NT2/D1 (cell line): Measurements from ENCODE around the gene LRRC57.

Experiments used
- DNase-seq: peaks from one replicate; pipeline ENCODE4 v3.0.0-alpha.2; 2011; ENCODE audit warnings: low read depth, low spot score
- H3K27me3 ChIP-seq: 2 replicates; pipeline ENCODE4 v1.6.0; 2011; ENCODE audit warnings: mild to moderate bottlenecking; ENCODE audit not compliant: insufficient read length, insufficient read depth
- H3K36me3 ChIP-seq: 2 replicates; pipeline ENCODE4 v1.6.1; 2011; ENCODE audit warnings: mild to moderate bottlenecking, low read length, mixed read lengths; ENCODE audit not compliant: insufficient read depth, insufficient read length
- H3K4me1 ChIP-seq: 2 replicates; pipeline ENCODE4 v1.5.1; 2011; ENCODE audit not compliant: insufficient read depth, insufficient read length
- H3K4me3 ChIP-seq: 2 replicates; pipeline ENCODE4 v1.5.1; 2011; ENCODE audit warnings: low read depth; ENCODE audit not compliant: insufficient read length
- H3K9ac ChIP-seq: 2 replicates; pipeline ENCODE4 v1.6.0; 2011; ENCODE audit warnings: low read depth; ENCODE audit not compliant: insufficient read length
- H3K9me3 ChIP-seq: 2 replicates; pipeline ENCODE4 v1.5.1; 2011; ENCODE audit warnings: mild to moderate bottlenecking, low read length; ENCODE audit not compliant: insufficient read depth
- SUZ12 ChIP-seq: IDR thresholded peaks from 2 replicates; pipeline ENCODE4 v1.6.1; 2011; ENCODE audit not compliant: insufficient read length, insufficient read depth; ENCODE audit errors: extremely low read depth
- YY1 ChIP-seq: IDR thresholded peaks from 2 replicates; pipeline ENCODE4 v1.6.1; 2011; ENCODE audit not compliant: insufficient read length, insufficient read depth
- ZNF274 ChIP-seq: IDR thresholded peaks from 2 replicates; pipeline ENCODE4 v1.6.1; 2011; ENCODE audit warnings: mild to moderate bottlenecking, low read depth, low read length

Gene LRRC57

DNA sequence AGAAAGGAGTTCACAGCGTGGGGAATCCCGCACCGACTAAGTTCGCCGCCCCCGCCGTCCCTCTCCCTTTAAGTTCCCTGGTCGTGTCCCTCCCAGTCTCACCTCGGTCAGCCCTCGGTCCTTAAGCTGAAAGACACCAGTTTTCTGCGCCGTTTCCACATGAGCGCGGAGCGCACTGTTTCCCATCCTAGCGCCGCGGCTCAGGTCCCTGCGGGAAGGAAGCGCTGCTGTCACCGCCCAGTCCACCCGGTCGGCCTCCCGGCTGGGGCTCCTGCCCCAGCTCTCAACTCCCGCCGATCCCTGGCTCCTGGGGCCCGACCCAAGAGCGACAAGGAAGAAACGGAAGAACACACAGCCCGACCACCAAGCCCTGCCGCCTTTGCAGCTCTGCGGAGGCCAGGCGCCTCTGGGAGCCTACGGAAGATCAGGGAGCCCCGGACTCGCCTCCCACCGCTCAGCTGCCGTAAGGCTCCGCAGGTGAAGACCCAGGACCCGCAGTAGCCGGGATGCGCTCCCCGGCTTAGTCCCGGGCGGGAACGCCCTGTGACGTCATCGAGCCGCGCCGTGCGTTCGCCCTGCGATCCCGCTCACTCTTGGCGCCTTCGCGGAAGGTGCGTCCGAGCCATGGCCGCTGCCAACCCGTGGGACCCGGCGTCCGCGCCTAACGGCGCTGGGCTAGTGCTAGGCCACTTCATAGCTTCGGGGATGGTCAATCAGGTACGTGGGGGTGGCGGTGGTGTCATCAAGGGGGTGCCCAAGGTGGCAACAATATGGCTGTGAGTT, at the start of gene LRRC57, which contains the start of gene HAUS2:
Gene LRRC57 (minus strand): TSS at position 545 of the 783 bp plus-strand sequence. CDS start 359 bp downstream, at position 186.
Gene HAUS2 (plus strand): TSS at position 590 of the 783 bp plus-strand sequence. CDS start 35 bp downstream, at position 625.
- H3K4me1 ChIP-seq: no peaks in the 10 kb centered on the region
- no peak for TF ChIP-seq SUZ12
- peak; percentile 41 for TF ChIP-seq YY1

DNA sequence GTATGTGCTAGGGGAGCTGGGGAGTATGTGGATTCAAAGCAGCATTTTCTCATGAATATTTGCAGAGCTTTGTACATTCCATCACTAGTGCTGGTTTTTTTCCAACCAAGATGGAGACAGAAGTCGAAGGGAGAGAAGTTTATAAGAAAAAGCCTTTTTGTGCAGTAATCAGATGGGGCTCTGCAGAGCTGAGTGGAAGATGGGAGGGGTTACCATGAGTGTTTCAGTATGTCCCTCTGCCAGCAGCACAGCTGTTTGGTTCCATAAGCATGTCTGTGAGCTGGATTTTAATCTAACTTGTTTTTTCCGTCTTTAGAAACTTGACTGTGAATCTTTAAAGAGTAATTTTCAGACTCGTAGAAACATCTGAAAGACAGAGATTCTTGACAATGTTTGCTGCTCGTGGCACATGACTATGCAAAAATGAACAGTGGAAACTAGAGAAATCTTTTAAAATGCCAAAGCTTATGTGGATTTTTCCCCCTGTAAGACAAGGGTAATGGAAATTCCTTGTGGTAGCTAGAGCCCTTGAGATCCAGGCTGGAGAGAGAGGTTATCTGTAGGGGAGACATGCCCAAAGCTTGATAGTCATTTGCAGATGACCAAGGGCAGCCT, 47.1 kb upstream of the LRRC57 start:
- Histone ChIP-seq H3K9me3 (peaks cover 6% of the 10 kb centered on the region; the same call in 1 of the 2 replicates), H3K4me1 (no peaks in the 10 kb centered on the region), H3K36me3 (peaks cover 3% of the 10 kb centered on the region), H3K27me3 (no peaks in the 10 kb centered on the region), H3K9ac (no peak overlapping the region), H3K4me3 (no peak overlapping the region)
- no peak for DNase-seq
- TF ChIP-seq ZNF274 (no peak), YY1 (no peak), SUZ12 (no peak)

More for the DNA sequence above, at the start of gene LRRC57, which contains the start of gene HAUS2:
- peak; percentile 68 for DNase-seq
- Histone ChIP-seq H3K4me3 (peak within 1 kb of the TSS; percentile 95), H3K9ac (peak within 1 kb of the TSS; percentile 97), H3K27me3 (no peaks in the 10 kb centered on the region), H3K36me3 (peaks cover 30% of the 10 kb centered on the region), H3K9me3 (no peaks in the 10 kb centered on the region)

DNA sequence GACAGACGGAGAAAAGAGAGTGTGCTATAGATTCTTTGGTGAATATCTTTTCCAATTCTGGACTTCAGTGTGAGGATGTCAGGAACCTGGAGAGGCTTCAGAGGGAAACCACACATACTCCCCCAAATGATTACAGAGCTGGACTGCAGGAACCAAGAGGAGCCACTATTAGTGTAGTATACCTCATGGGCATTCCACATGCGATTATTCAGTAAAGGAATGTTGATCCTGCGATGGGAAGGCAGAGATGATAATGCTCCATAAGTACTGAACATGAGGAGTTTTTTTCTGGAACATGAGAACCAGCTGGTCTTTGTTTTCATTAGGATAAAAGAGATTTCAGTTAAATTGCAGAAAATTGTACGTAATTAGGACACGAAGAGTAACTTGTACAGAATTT, 45.5 kb upstream of the LRRC57 start:
- Histone ChIP-seq H3K9me3 (no peaks in the 10 kb centered on the region), H3K4me3 (no peak overlapping the region), H3K27me3 (no peaks in the 10 kb centered on the region), H3K36me3 (no peaks in the 10 kb centered on the region), H3K9ac (no peak overlapping the region), H3K4me1 (no peaks in the 10 kb centered on the region)
- TF ChIP-seq YY1 (no peak), ZNF274 (no peak), SUZ12 (no peak)
- DNase-seq: no peak

GRCh38 chr15:42593143-42593542, 44.5 kb upstream of the LRRC57 start:
- no peak for TF ChIP-seq YY1
- Histone ChIP-seq H3K9me3 (no peaks in the 10 kb centered on the region), H3K27me3 (no peaks in the 10 kb centered on the region), H3K36me3 (no peaks in the 10 kb centered on the region), H3K9ac (no peak overlapping the region), H3K4me1 (no peaks in the 10 kb centered on the region), H3K4me3 (no peak overlapping the region)
- no peak for DNase-seq

GRCh38 chr15:42592716-42593115, 44.1 kb upstream of the LRRC57 start:
- Histone ChIP-seq H3K4me3 (no peak overlapping the region), H3K9me3 (no peaks in the 10 kb centered on the region), H3K4me1 (no peaks in the 10 kb centered on the region), H3K36me3 (no peaks in the 10 kb centered on the region), H3K9ac (no peak overlapping the region), H3K27me3 (no peaks in the 10 kb centered on the region)
- TF ChIP-seq SUZ12 (no peak), ZNF274 (no peak), YY1 (no peak)
- DNase-seq: no peak

GRCh38 chr15:42591238-42591934, 42.8 kb upstream of the LRRC57 start:
- TF ChIP-seq YY1: no peak
- TF ChIP-seq SUZ12: no peak
- Histone ChIP-seq H3K4me3 (no peak overlapping the region), H3K4me1 (no peaks in the 10 kb centered on the region), H3K27me3 (no peaks in the 10 kb centered on the region), H3K9me3 (no peaks in the 10 kb centered on the region), H3K36me3 (peaks cover under 1% of the 10 kb centered on the region), H3K9ac (no peak overlapping the region)
- DNase-seq: no peak

- Histone ChIP-seq H3K9me3 (no peaks in the 10 kb centered on the region), H3K4me1 (no peaks in the 10 kb centered on the region), H3K27me3 (no peaks in the 10 kb centered on the region), H3K4me3 (no peak overlapping the region), H3K36me3 (peaks cover 7% of the 10 kb centered on the region), H3K9ac (no peak overlapping the region)
- no peak for TF ChIP-seq ZNF274
- TF ChIP-seq SUZ12: no peak
- TF ChIP-seq YY1: no peak
- DNase-seq: no peak
Observed at GRCh38 chr15:42590619-42591237, 42.1 kb upstream of the LRRC57 start.
